GM23248 (cell line): Measurements from ENCODE around the gene SCAMP5. TPM values are rescaled to one million over a fixed set of nuclear protein-coding genes. Genes with fewer than 3 reads are reported as not detected.

ENCODE experiments used
- DNase-seq: peaks from one replicate; pipeline ENCODE4 v3.0.0-alpha.2; 2015
- H2AFZ ChIP-seq: fragments of 200-600 bp; sonication (generic); 2 replicates; pipeline ENCODE4 v1.6.1; 2016; ENCODE audit warnings: antibody characterized with exemption
- H3F3A ChIP-seq: fragments of 200-600 bp; sonication (generic); 2 replicates; pipeline ENCODE4 v1.6.1; 2016; ENCODE audit warnings: mild to moderate bottlenecking, antibody characterized with exemption, mixed run types; ENCODE audit not compliant: insufficient read depth
- H3K27ac ChIP-seq: fragments of 200-600 bp; sonication (generic); 2 replicates; pipeline ENCODE4 v1.5.1; 2016; ENCODE audit warnings: mild to moderate bottlenecking
- H3K27me3 ChIP-seq: fragments of 200-600 bp; sonication (generic); replicated peaks from 2 replicates; pipeline ENCODE4 v1.6.1; 2016; ENCODE audit warnings: mild to moderate bottlenecking; ENCODE audit not compliant: insufficient read depth
- H3K36me3 ChIP-seq: fragments of 200-600 bp; sonication (generic); 2 replicates; pipeline ENCODE4 v1.6.1; 2016; ENCODE audit warnings: low read depth, mild to moderate bottlenecking
- H3K4me1 ChIP-seq: fragments of 200-600 bp; sonication (generic); 2 replicates; pipeline ENCODE4 v1.6.1; 2016; ENCODE audit warnings: mild to moderate bottlenecking; ENCODE audit not compliant: insufficient read depth
- H3K4me2 ChIP-seq: fragments of 200-600 bp; sonication (generic); one replicate; pipeline ENCODE4 v1.6.1; 2016; ENCODE audit warnings: mild to moderate bottlenecking; ENCODE audit not compliant: unreplicated experiment
- H3K4me3 ChIP-seq: fragments of 200-600 bp; sonication (generic); 2 replicates; pipeline ENCODE4 v1.5.1; 2016; ENCODE audit warnings: mild to moderate bottlenecking
- H3K79me2 ChIP-seq: fragments of 200-600 bp; sonication (generic); 2 replicates; pipeline ENCODE4 v1.6.1; 2016; ENCODE audit warnings: mild to moderate bottlenecking; ENCODE audit not compliant: insufficient read depth
- H3K9ac ChIP-seq: fragments of 200-600 bp; sonication (generic); 2 replicates; pipeline ENCODE4 v1.6.1; 2016; ENCODE audit warnings: mild to moderate bottlenecking
- H3K9me2 ChIP-seq: fragments of 200-600 bp; sonication (generic); 2 replicates; pipeline ENCODE4 v1.6.1; 2016; ENCODE audit warnings: mixed run types, mild to moderate bottlenecking, moderate library complexity; ENCODE audit not compliant: insufficient read depth
- H3K9me3 ChIP-seq: fragments of 200-600 bp; sonication (generic); one replicate; pipeline ENCODE4 v1.6.1; 2017; ENCODE audit warnings: low read depth
- H4K20me1 ChIP-seq: fragments of 200-600 bp; sonication (generic); 2 replicates; pipeline ENCODE4 v1.6.0; 2016; ENCODE audit not compliant: insufficient read depth
- EZH2 ChIP-seq: fragments of 200-600 bp; sonication (generic); IDR thresholded peaks from 2 replicates; pipeline ENCODE4 v1.6.1; 2018; ENCODE audit warnings: antibody characterized with exemption, mild to moderate bottlenecking; ENCODE audit not compliant: insufficient read depth, poor library complexity, severe bottlenecking
- EZH2phosphoT487 ChIP-seq: fragments of 200-600 bp; sonication (generic); IDR thresholded peaks from 2 replicates; pipeline ENCODE4 v1.6.1; 2018; ENCODE audit warnings: antibody characterized with exemption, moderate library complexity, mild to moderate bottlenecking, low read depth; ENCODE audit not compliant: insufficient read depth
- WGBS, 2 experiments: methylation state at CpG; one replicate each; pipeline ENCODE4 v1.1.6; 2015 to 2017; ENCODE audit warnings: low lambda C conversion rate in 2 of 2, low coverage in 1 of 2; ENCODE audit errors: missing lambda C conversion rate in 2 of 2; 5-methylcytosine and 5-hydroxymethylcytosine counted together
- in situ Hi-C: fragments of 300-500 bp; cut with MboI; formaldehyde crosslinking; loops from 2 replicates; pipeline ENCODE4 v1.15.0; 2020
- polyA plus RNA-seq: library from polyadenylated mRNA; unstranded; fragments of >200 nt; fragmentation: Nextera tagmentation; extraction: Ambion mirVana; gene quantifications from 2 replicates; pipeline ENCODE4 v1.2.1, GENCODE V29; 2016
- total RNA-seq: library from RNA; depleted of rRNA; stranded (reverse); fragments of >200 nt; shearing (Covaris generic); gene quantifications from 2 replicates; pipeline ENCODE4 v1.2.3, GENCODE V29; 2014; rRNA removed

SCAMP5 gene, protein sequence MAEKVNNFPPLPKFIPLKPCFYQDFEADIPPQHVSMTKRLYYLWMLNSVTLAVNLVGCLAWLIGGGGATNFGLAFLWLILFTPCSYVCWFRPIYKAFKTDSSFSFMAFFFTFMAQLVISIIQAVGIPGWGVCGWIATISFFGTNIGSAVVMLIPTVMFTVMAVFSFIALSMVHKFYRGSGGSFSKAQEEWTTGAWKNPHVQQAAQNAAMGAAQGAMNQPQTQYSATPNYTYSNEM
- total RNA-seq (1.0 and 4.0 TPM in 2 replicates), polyA plus RNA-seq (0.23 TPM in 1 of 2 replicates, not detected in the other)

GRCh38 chr15:74995182-74995778 is at the start of gene SCAMP5:
SCAMP5 (plus strand) TSS chr15:74995563; CDS start chr15:75011840, 16,277 bp downstream.
- Histone ChIP-seq H3K9ac (peak within 1 kb of the TSS; percentile 63), H3K9me3 (no peaks in the 10 kb centered on the region), H3K9me2 (no peaks in the 10 kb centered on the region), H3K27ac (no peak within 1 kb of the TSS), H3K4me2 (peak within 1 kb of the TSS; percentile 94), H3K36me3 (no peaks in the 10 kb centered on the region), H3K4me3 (peak within 1 kb of the TSS; percentile 77), H3K4me1 (peaks cover 6% of the 10 kb centered on the region; the same call in 1 of the 2 replicates), H3K27me3 (peaks cover 15% of the 10 kb centered on the region; the same call in 1 of the 2 replicates), H3K79me2 (no peaks in the 10 kb centered on the region), H2AFZ (peak within 1 kb of the TSS; percentile 95), H3F3A (no peaks in the 10 kb centered on the region), H4K20me1 (no peaks in the 10 kb centered on the region)
- TF ChIP-seq EZH2 = no peak
- TF ChIP-seq EZH2phosphoT487 = no peak
- WGBS, 2 experiments = 1 to 2% methylated on average over 53 to 58 of the region's 58 CpGs
- DNase-seq = peak; percentile 98
- in situ Hi-C loops = no loop called here

DNA sequence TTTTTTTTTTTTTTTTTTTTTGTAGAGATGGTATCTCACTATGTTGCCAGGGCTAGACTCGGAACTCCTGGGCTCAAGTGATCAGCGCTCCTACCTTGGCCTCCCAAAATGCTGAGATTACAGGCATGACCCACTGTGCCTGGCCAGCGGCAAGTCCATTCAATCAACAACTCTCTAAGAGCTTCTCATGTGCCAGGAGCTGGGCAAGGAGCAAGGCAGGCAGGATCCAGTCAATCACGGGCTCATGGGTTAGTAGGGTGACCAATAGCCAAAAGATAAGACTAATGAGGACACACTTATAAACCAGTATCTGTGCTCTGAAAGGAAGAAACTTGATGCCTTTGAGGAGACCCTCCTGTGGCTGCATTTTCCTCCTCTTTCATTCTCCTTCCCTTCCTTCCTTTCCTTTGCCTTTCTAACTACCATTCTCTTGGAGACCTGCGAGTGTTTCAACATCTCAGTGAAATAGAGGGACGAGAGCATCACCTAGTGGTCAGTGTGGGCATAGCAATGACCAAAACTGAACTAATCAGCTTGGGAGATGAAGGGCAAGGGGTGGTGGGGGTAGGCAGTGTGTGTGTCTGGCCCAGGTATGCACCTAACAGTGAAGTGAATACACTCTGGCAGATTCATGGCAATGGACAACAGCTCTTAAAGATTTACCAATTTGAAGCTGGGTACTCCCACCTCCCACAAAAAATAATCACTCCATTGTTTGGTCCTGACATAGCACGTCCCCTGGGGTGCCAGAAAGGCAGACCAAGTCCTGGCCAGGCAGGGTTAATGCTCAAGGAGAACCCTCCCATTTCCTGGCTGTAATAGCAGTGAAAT is 45.1 kb upstream of the SCAMP5 start:
- peak; percentile 74 for DNase-seq
- TF ChIP-seq EZH2 (no peak), EZH2phosphoT487 (no peak)
- Histone ChIP-seq H3K4me2 (no peak overlapping the region), H3K9me3 (no peaks in the 10 kb centered on the region), H3K79me2 (no peaks in the 10 kb centered on the region), H3K27me3 (no peaks in the 10 kb centered on the region), H3K9ac (no peak overlapping the region), H4K20me1 (no peaks in the 10 kb centered on the region), H3K4me1 (no peaks in the 10 kb centered on the region), H3K36me3 (no peaks in the 10 kb centered on the region), H2AFZ (no peak overlapping the region), H3K4me3 (no peak overlapping the region), H3K27ac (no peak overlapping the region), H3K9me2 (no peaks in the 10 kb centered on the region), H3F3A (no peaks in the 10 kb centered on the region)
- in situ Hi-C loops = loop anchor here (5.0 kb wide), 1 partner anchor 178 kb away; no protein-coding TSS in a partner anchor
- WGBS, 2 experiments = 24 to 35% methylated on average over 7 of the region's 7 CpGs

DNA sequence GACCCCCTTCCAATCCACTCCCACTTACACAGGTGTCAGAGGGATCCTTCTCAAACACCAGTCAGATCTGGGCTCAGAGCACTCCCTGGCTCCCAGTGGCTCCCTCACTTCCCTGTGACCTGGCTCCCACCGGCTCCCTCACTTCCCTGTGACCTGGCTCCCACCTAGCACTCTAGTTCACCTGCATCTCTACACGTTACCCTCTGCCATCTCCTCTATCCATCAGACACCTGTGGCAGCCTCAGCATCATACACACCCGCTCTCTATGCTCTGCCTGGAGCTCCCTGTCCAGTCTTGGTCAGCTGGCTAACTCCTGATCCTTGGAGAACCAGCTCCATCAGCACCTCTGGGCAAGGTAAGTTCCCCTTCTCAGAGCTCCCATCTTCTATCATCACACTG is 44.4 kb upstream of the SCAMP5 start:
- in situ Hi-C loops = loop anchor here (5.0 kb wide), 1 partner anchor 179 kb away; no protein-coding TSS in a partner anchor
- WGBS, 2 experiments = 60 to 64% methylated on average over 3 of the region's 3 CpGs
- TF ChIP-seq EZH2phosphoT487 (no peak), EZH2 (no peak)

DNA sequence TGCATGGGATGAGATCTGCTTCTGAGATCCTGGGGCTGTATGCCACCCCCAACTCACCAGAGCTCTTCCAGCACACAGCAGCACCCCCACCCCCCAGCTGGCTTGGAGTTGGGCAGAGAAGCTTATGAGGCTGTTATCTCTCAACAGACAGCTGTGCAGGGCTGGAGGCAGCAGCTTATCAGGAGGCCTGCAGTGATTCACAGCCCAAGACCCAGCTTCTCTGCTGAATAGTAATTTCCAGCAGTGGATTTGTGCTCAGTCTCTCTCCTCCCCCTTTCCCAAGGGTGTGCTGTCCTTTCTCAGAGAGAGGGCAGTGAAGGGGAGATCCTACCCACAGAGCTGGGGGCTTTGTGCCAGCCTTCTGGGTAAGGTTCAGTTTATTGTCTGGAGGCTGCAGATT is 40.8 kb upstream of the SCAMP5 start:
- Histone ChIP-seq H3K27me3 (0 out of 2 replicates have a peak, but pooled peaks cover 3% of the 10 kb centered on the region), H2AFZ (no peak overlapping the region), H3K36me3 (no peaks in the 10 kb centered on the region), H3F3A (no peaks in the 10 kb centered on the region), H3K9me3 (no peaks in the 10 kb centered on the region), H3K4me3 (no peak overlapping the region), H3K9ac (no peak overlapping the region), H3K27ac (no peak overlapping the region), H3K79me2 (no peaks in the 10 kb centered on the region), H3K9me2 (no peaks in the 10 kb centered on the region), H3K4me1 (peaks cover 3% of the 10 kb centered on the region; the same call in 1 of the 2 replicates), H4K20me1 (no peaks in the 10 kb centered on the region), H3K4me2 (no peak overlapping the region)
- in situ Hi-C loops = loop anchor here (5.0 kb wide), 1 partner anchor 182 kb away; no protein-coding TSS in a partner anchor
- peak; percentile 52 for DNase-seq
- TF ChIP-seq EZH2 (no peak), EZH2phosphoT487 (no peak)

More for the DNA sequence above, 44.4 kb upstream of the SCAMP5 start:
- H2AFZ ChIP-seq = no peak overlapping the region
- no peak overlapping the region for H3K9ac ChIP-seq
- DNase-seq = no peak
- no peak overlapping the region for H3K4me2 ChIP-seq
- no peaks in the 10 kb centered on the region for H3F3A ChIP-seq
- H3K4me1 ChIP-seq = no peaks in the 10 kb centered on the region
- H3K27me3 ChIP-seq = no peaks in the 10 kb centered on the region
- no peaks in the 10 kb centered on the region for H3K9me2 ChIP-seq
- H4K20me1 ChIP-seq = no peaks in the 10 kb centered on the region
- H3K27ac ChIP-seq = no peak overlapping the region
- H3K79me2 ChIP-seq = no peaks in the 10 kb centered on the region
- no peaks in the 10 kb centered on the region for H3K9me3 ChIP-seq
- H3K4me3 ChIP-seq = no peak overlapping the region
- H3K36me3 ChIP-seq = no peaks in the 10 kb centered on the region
